H1 (cell line): ENCODE data around the gene BUD13. TPM values are rescaled to one million over a fixed set of nuclear protein-coding genes. Genes with fewer than 3 reads are reported as not detected.
A peak's percentile ranks its signal among the peaks of the same experiment; 100 is the strongest.

Source experiments
- CTCF ChIA-PET: fragments of 300-600 bp; sonication (Branson Sonifier 250); formaldehyde crosslinking; loops from one replicate; lab custom pipeline; 2021; ENCODE audit not compliant: partially characterized antibody; lab: Charles Lee
- POLR2A ChIA-PET: fragments of 300-600 bp; sonication (Branson Sonifier 250); formaldehyde crosslinking; loops from one replicate; lab custom pipeline; 2021; ENCODE audit warnings: inconsistent platforms; ENCODE audit not compliant: partially characterized antibody; lab: Charles Lee
- DNase-seq, 2 experiments: peaks; one replicate each; pipeline versions ENCODE4 v3.0.0 to v3.0.0-alpha.2; 2010 to 2022; ENCODE audit warnings: low spot score in 2 of 2, low read depth in 1 of 2, mixed read lengths in 1 of 2
- FAIRE-seq: peaks from 2 replicates; lab custom pipeline; 2011; peaks lifted over from hg19 to GRCh38; lab: Jason Lieb, UNC
- H2AFZ ChIP-seq: 2 replicates; pipeline ENCODE4 v1.8.1; 2012; ENCODE audit warnings: low read length, inconsistent platforms
- H2AK5ac ChIP-seq: 2 replicates; pipeline ENCODE4 v1.6.1; 2013; ENCODE audit warnings: low read depth, low read length
- H2BK120ac ChIP-seq: replicated peaks from 2 replicates; pipeline ENCODE3; 2013; ENCODE audit warnings: low read depth, low read length, inconsistent platforms
- H2BK12ac ChIP-seq: 2 replicates; pipeline ENCODE4 v1.6.1; 2013; ENCODE audit warnings: low read depth, low read length
- H2BK15ac ChIP-seq: 2 replicates; pipeline ENCODE4 v1.6.1; 2013; ENCODE audit warnings: low read length
- H2BK20ac ChIP-seq: 2 replicates; pipeline ENCODE4 v1.6.1; 2013; ENCODE audit warnings: low read length
- H2BK5ac ChIP-seq: 2 replicates; pipeline ENCODE4 v1.6.1; 2013; ENCODE audit warnings: low read depth, low read length
- H3K14ac ChIP-seq: 2 replicates; pipeline ENCODE4 v1.6.1; 2013; ENCODE audit warnings: inconsistent platforms; ENCODE audit not compliant: insufficient read length
- H3K18ac ChIP-seq: 2 replicates; pipeline ENCODE4 v1.6.1; 2013; ENCODE audit warnings: low read length; ENCODE audit errors: extremely low read depth
- H3K23ac ChIP-seq: 2 replicates; pipeline ENCODE4 v1.6.1; 2013; ENCODE audit warnings: inconsistent platforms; ENCODE audit not compliant: insufficient read length
- H3K23me2 ChIP-seq: 2 replicates; pipeline ENCODE4 v1.6.1; 2013; ENCODE audit warnings: low read depth, low read length
- H3K27ac ChIP-seq: 2 replicates; pipeline ENCODE4 v1.6.1; 2011; ENCODE audit warnings: low read depth, low read length, inconsistent platforms
- H3K27me3 ChIP-seq, 4 experiments: replicated peaks in 1 of 4; 1 replicate in 1 of 4; 2 replicates in 3 of 4; pipeline versions ENCODE4 v1.6.1 to v1.8.1; 2011 to 2013; ENCODE audit warnings: low read length in 3 of 4, mild to moderate bottlenecking in 3 of 4, inconsistent platforms in 2 of 4, mixed read lengths in 2 of 4, moderate library complexity in 1 of 4; ENCODE audit not compliant: control insufficient read depth in 3 of 4, insufficient read depth in 3 of 4; ENCODE audit errors: extremely low read depth in 1 of 4
- H3K36me3 ChIP-seq, 4 experiments: 2 replicates each; pipeline versions ENCODE4 v1.6.1 to v1.8.1; 2011 to 2013; ENCODE audit warnings: mild to moderate bottlenecking in 4 of 4, low read length in 3 of 4, moderate library complexity in 2 of 4, control low read depth in 1 of 4, inconsistent platforms in 1 of 4; ENCODE audit not compliant: insufficient read depth in 4 of 4, control insufficient read depth in 2 of 4
- H3K4ac ChIP-seq: replicated peaks from 2 replicates; pipeline ENCODE3; 2013; ENCODE audit warnings: low read length, low read depth, mixed read lengths, inconsistent platforms; ENCODE audit not compliant: insufficient read length
- H3K4me1 ChIP-seq, 4 experiments: replicated peaks in 1 of 4; 1 replicate in 1 of 4; 2 replicates in 3 of 4; pipeline versions ENCODE4 v1.6.1 to v1.8.1; 2011 to 2013; ENCODE audit warnings: low read length in 3 of 4, inconsistent platforms in 2 of 4, mixed read lengths in 1 of 4; ENCODE audit not compliant: insufficient read depth in 4 of 4, control insufficient read depth in 3 of 4
- H3K4me2 ChIP-seq, 2 experiments: 2 replicates each; pipeline versions ENCODE4 v1.6.1 to v1.8.1; 2011 to 2013; ENCODE audit warnings: low read depth in 2 of 2, low read length in 2 of 2, control low read depth in 1 of 2, inconsistent platforms in 1 of 2, mild to moderate bottlenecking in 1 of 2; ENCODE audit not compliant: insufficient read depth in 1 of 2
- H3K4me3 ChIP-seq, 4 experiments: fragments of 200-600, 300-600 bp in 1 of 4; sonication (generic), shearing (Covaris generic), sonication (Bioruptor Twin) in 1 of 4; 2 replicates each; pipeline versions ENCODE4 v1.5.1 to v1.8.1; 2011 to 2016; ENCODE audit warnings: low read length in 4 of 4, low read depth in 3 of 4, control low read depth in 2 of 4, inconsistent platforms in 2 of 4, mild to moderate bottlenecking in 2 of 4, mixed read lengths in 1 of 4, moderate library complexity in 1 of 4; ENCODE audit not compliant: insufficient read depth in 2 of 4; ENCODE audit errors: extremely low read depth in 1 of 4
- H3K56ac ChIP-seq: replicated peaks from 2 replicates; pipeline ENCODE3; 2013; ENCODE audit warnings: low read depth, mild to moderate bottlenecking, mixed read lengths, low read length, inconsistent platforms; ENCODE audit not compliant: insufficient read length
- H3K79me1 ChIP-seq: 2 replicates; pipeline ENCODE4 v1.6.1; 2013; ENCODE audit warnings: low read depth, low read length, control low read depth
- H3K79me2 ChIP-seq, 2 experiments: 2 replicates each; pipeline versions ENCODE4 v1.6.1 to v1.8.1; 2012 to 2013; ENCODE audit warnings: low read length in 2 of 2, mild to moderate bottlenecking in 2 of 2, inconsistent platforms in 1 of 2; ENCODE audit not compliant: insufficient read depth in 2 of 2, control insufficient read depth in 1 of 2
- H3K9ac ChIP-seq, 4 experiments: replicated peaks in 1 of 4; 1 replicate in 1 of 4; 2 replicates in 3 of 4; pipeline versions ENCODE4 v1.6.1 to v1.8.1; 2011 to 2013; ENCODE audit warnings: low read depth in 3 of 4, low read length in 3 of 4, control low read depth in 2 of 4, mild to moderate bottlenecking in 2 of 4, moderate library complexity in 2 of 4, inconsistent platforms in 1 of 4; ENCODE audit errors: extremely low read depth in 1 of 4
- H3K9me3 ChIP-seq, 2 experiments: 2 replicates each; pipeline versions ENCODE4 v1.6.1 to v1.8.1; 2012 to 2013; ENCODE audit warnings: mild to moderate bottlenecking in 2 of 2, moderate library complexity in 2 of 2, control low read depth in 1 of 2, inconsistent platforms in 1 of 2, low read depth in 1 of 2, low read length in 1 of 2, mixed read lengths in 1 of 2; ENCODE audit not compliant: insufficient read depth in 2 of 2
- H4K20me1 ChIP-seq, 2 experiments: replicated peaks in 1 of 2; 2 replicates each; pipeline versions ENCODE3 to v1.8.1; 2011 to 2013; ENCODE audit warnings: inconsistent platforms in 2 of 2, low read length in 2 of 2, mild to moderate bottlenecking in 1 of 2; ENCODE audit not compliant: insufficient read depth in 2 of 2, control insufficient read depth in 1 of 2
- H4K5ac ChIP-seq: 2 replicates; pipeline ENCODE4 v1.6.1; 2013; ENCODE audit warnings: low read length, low read depth, mixed read lengths, inconsistent platforms; ENCODE audit not compliant: insufficient read length
- H4K8ac ChIP-seq: 2 replicates; pipeline ENCODE4 v1.8.0; 2013; ENCODE audit warnings: mild to moderate bottlenecking, moderate library complexity, low read length, inconsistent platforms; ENCODE audit not compliant: insufficient read depth; ENCODE audit errors: extremely low read depth
- H4K91ac ChIP-seq: replicated peaks from 2 replicates; pipeline ENCODE3; 2013; ENCODE audit warnings: low read length, mixed read lengths, inconsistent platforms; ENCODE audit not compliant: insufficient read length
- MAFK ChIP-seq: IDR thresholded peaks from 2 replicates; pipeline ENCODE4 v1.6.1; 2012; ENCODE audit warnings: low read depth, mild to moderate bottlenecking, improper control_type of control experiment, low read length
- POLR2A ChIP-seq, 2 experiments: IDR thresholded peaks; 1 replicate in 1 of 2; 2 replicates in 1 of 2; pipeline ENCODE4 v1.6.1; 2011; ENCODE audit warnings: low read depth in 2 of 2, low read length in 2 of 2, mild to moderate bottlenecking in 2 of 2; ENCODE audit errors: control extremely low read depth in 1 of 2
- WGBS, 2 experiments: shearing (Covaris generic) in 1 of 2; methylation state at CpG; one replicate each; pipeline versions ENCODE4 v1.1.6 to v1.1.7; 2013 to 2015; ENCODE audit warnings: low lambda C conversion rate in 2 of 2, mixed read lengths in 2 of 2, inconsistent platforms in 1 of 2, low coverage in 1 of 2, missing lambda C conversion rate in 1 of 2; ENCODE audit not compliant: insufficient replicate concordance in 2 of 2, insufficient coverage in 1 of 2, insufficient read length in 1 of 2; ENCODE audit errors: extremely low coverage in 1 of 2, missing lambda C conversion rate in 1 of 2; 5-methylcytosine and 5-hydroxymethylcytosine counted together
- polyA plus RNA-seq, 7 experiments: library from polyadenylated mRNA; depleted of rRNA in 3 of 7; stranded (reverse) in 5 of 7; unstranded in 2 of 7; fragments of >200 nt in 5 of 7; fragments of 200-250 nt in 2 of 7; gene quantifications; 1 replicate in 5 of 7; 2 replicates in 1 of 7; 4 replicates in 1 of 7; pipeline versions ENCODE4 v1.2.1 to v1.2.3, GENCODE V29; 2011 to 2013; ENCODE audit warnings: missing spikeins in 2 of 7, mixed read lengths in 2 of 7
- total RNA-seq: library from RNA; stranded (reverse); fragmentation: NEBNext Ultra II Directional; extraction: Animal tissue kit (Norgen Biotek cat#: 25700); gene quantifications from 2 replicates; pipeline ENCODE4 v1.2.1, GENCODE V29; 2021

BUD13 gene
- total and polyA plus RNA-seq, 2 of the 8 experiments (the other 6 are each of a cell fraction or from before 2014, with no cell fraction given) = 24.8 to 27.2 TPM

DNA sequence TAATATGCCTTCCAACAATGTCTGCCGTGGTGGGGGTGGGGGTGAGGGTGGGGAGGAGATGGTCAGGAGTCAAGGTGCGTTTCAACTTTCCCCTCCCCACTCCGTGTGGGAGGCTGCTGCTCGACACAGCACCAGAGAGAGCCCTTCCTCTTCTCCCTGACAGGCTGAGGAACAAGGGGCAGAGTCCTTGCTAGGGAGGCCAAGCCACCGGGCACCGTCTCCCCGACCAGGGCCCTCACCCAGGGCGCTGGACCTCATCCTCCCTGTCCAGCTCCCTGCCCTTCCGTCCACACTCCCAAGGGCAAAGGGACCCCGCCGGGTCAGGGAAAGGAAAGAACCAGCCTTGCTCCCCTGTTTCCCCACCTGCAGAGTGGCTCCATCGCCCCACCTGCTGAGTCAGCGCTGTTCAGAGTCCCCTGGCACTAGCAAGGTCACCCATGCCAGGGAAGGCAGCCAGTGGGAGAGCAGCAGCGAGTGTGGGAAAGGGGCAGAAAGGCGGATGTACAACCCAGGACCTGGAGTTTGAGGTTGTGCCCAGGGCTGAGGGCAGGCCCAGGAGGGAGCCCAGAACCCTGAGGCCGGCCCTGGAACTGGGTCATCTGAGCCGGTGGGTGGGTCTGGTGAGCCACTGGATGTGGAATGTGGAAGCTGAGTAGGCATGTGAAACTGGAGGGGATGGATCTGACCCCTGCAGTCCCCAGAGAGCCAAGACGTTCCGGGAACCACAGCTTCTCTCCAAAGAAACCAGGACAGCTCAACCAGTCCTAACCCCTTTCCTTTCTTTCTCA is 47.2 kb downstream of the BUD13 start:
- Histone ChIP-seq H3K36me3 (no peaks in the 10 kb centered on the region), H3K27me3 (no peaks in the 10 kb centered on the region), H3K9ac (no peak overlapping the region), H2BK5ac (0 out of 2 replicates have a peak overlapping the region, but pooled peaks have one; percentile 35), H3K23me2 (no peaks in the 10 kb centered on the region), H2BK120ac (no peak overlapping the region), H3K79me2 (no peaks in the 10 kb centered on the region), H3K27ac (no peak overlapping the region), H4K91ac (no peak overlapping the region), H2AK5ac (0 out of 2 replicates have a peak overlapping the region, but pooled peaks have one; percentile 3), H4K5ac (no peak overlapping the region), H2BK12ac (peak overlapping the region; percentile 75; the same call in 1 of the 2 replicates), H3K4me2 (no peak overlapping the region), H3K18ac (peak overlapping the region; percentile 57), H3K14ac (no peak overlapping the region), H4K20me1 (no peaks in the 10 kb centered on the region), H3K4ac (no peak overlapping the region), H3K9me3 (no peaks in the 10 kb centered on the region), H3K4me1 (peaks cover 1 to 8% (median 5%) of the 10 kb centered on the region in 4 experiments), H3K4me3 (no peak overlapping the region), H2AFZ (no peak overlapping the region; the same call in 1 of the 2 replicates), H2BK15ac (peak overlapping the region; percentile 97; the same call in 1 of the 2 replicates), H3K79me1 (no peaks in the 10 kb centered on the region; the same call in 1 of the 2 replicates), H4K8ac (no peak overlapping the region), H2BK20ac (no peak overlapping the region), H3K56ac (no peak overlapping the region), H3K23ac (no peak overlapping the region)
- POLR2A ChIA-PET = interaction anchor here (1.3 kb wide), 1 partner anchor 12 kb away, joined by 3 read pairs; no protein-coding TSS in a partner anchor
- no peak for DNase-seq
- 75% methylated on average over 13 of the region's 19 CpGs; no CpG with 5 or more reads in 1 of the 2 experiments for WGBS, 2 experiments
- TF ChIP-seq MAFK = peak; percentile 17; the same call in 1 of the 2 replicates
- no peak for TF ChIP-seq POLR2A (IDR thresholded peaks at IDR 0.05; ENCODE audit: control extremely low read depth in 1 of 2, low read depth in 2 of 2, low read length in 2 of 2)
- FAIRE-seq = no peak
- CTCF ChIA-PET = interaction anchor here (0.6 to 11.9 kb wide), 5 partner anchors 10 to 31 kb away, joined by 3 to 334 read pairs (median 3); no protein-coding TSS in a partner anchor
